Spleen (tissue), 7 donors: ENCODE results near the gene AUH.

ENCODE experiments used
- POLR2A ChIP-seq, 3 donors: fragments of 450-650 bp; IDR thresholded peaks; one replicate each; pipeline ENCODE4 v1.5.1; 2017; ENCODE audit warnings: antibody characterized with exemption in 3 of 3, mild to moderate bottlenecking in 1 of 3
- POLR2AphosphoS5 ChIP-seq, 3 donors: sonication (generic); formaldehyde crosslinking; IDR thresholded peaks; one replicate each; pipeline ENCODE4 v1.5.1; 2017; ENCODE audit warnings: antibody characterized with exemption in 3 of 3
- TF ChIP-seq, protein P1 (sequence below), 11 experiments: fragments of 200-600 bp in 7 of 11; fragments of 450-650 bp in 4 of 11; sonication (generic) in 4 of 11; IDR thresholded peaks in 8 of 11; conservative IDR thresholded peaks in 3 of 11; 1 replicate in 7 of 11; 2 replicates in 4 of 11; pipeline versions ENCODE4 v1.4.0 to v1.8.0; 2016 to 2021; ENCODE audit warnings: antibody characterized with exemption in 11 of 11, inconsistent platforms in 4 of 11, mild to moderate bottlenecking in 1 of 11
- donor health status: DM: no; HTN: no; CAD: no; lungs with moderate emphysema.
- donor health status: DM: no; HTN: no; CAD: no.
- donor health status: DM: no; HTN: no; CAD: no.

- TF ChIP-seq, protein P1, sequence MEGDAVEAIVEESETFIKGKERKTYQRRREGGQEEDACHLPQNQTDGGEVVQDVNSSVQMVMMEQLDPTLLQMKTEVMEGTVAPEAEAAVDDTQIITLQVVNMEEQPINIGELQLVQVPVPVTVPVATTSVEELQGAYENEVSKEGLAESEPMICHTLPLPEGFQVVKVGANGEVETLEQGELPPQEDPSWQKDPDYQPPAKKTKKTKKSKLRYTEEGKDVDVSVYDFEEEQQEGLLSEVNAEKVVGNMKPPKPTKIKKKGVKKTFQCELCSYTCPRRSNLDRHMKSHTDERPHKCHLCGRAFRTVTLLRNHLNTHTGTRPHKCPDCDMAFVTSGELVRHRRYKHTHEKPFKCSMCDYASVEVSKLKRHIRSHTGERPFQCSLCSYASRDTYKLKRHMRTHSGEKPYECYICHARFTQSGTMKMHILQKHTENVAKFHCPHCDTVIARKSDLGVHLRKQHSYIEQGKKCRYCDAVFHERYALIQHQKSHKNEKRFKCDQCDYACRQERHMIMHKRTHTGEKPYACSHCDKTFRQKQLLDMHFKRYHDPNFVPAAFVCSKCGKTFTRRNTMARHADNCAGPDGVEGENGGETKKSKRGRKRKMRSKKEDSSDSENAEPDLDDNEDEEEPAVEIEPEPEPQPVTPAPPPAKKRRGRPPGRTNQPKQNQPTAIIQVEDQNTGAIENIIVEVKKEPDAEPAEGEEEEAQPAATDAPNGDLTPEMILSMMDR (IDR thresholded peaks at IDR 0.05 in 8 of 11, conservative IDR thresholded peaks at IDR 0.05 in 3 of 11), result no peak
- TF ChIP-seq POLR2A (IDR thresholded peaks at IDR 0.05) (no peak), POLR2AphosphoS5 (IDR thresholded peaks at IDR 0.05) (no peak)
Measured at GRCh38 chr9:91221332-91221731, 140.4 kb downstream of the AUH start.
